NCI-H226 (cell line): ENCODE measurements around the gene BCDIN3D.
"Not testable (repeated sequence)": the region's sequence is repeated elsewhere in the genome, so short reads cannot be mapped to it uniquely, and the experiment has no call there.

Experiments
- DNase-seq: peaks from one replicate; pipeline ENCODE4 v3.0.0-alpha.2; 2015

The BCDIN3D gene

GRCh38 chr12:49876070-49876469 is 33.2 kb upstream of the BCDIN3D start:
- no peak for DNase-seq

GRCh38 chr12:49875115-49875720 is 32.3 kb upstream of the BCDIN3D start:
- DNase-seq = no peak

GRCh38 chr12:49874142-49874897 is 31.4 kb upstream of the BCDIN3D start:
- DNase-seq = no peak

GRCh38 chr12:49873361-49873934 is 30.5 kb upstream of the BCDIN3D start:
- no peak for DNase-seq

GRCh38 chr12:49872781-49873181 is 29.9 kb upstream of the BCDIN3D start:
- peak; percentile 81 for DNase-seq

- no peak for DNase-seq
These were observed 29.5 kb upstream of the BCDIN3D start for GRCh38 chr12:49872381-49872780.

- peak; percentile 36 for DNase-seq
These were observed 28.9 kb upstream of the BCDIN3D start for GRCh38 chr12:49871811-49872251.

GRCh38 chr12:49871263-49871561 is 28.3 kb upstream of the BCDIN3D start:
- no peak for DNase-seq

- no peak for DNase-seq
These were observed 27.8 kb upstream of the BCDIN3D start for GRCh38 chr12:49870501-49871262.

GRCh38 chr12:49869816-49870500 is 27.1 kb upstream of the BCDIN3D start:
- no peak for DNase-seq

GRCh38 chr12:49868952-49869815 is 26.3 kb upstream of the BCDIN3D start:
- DNase-seq = peak; percentile 100

GRCh38 chr12:49868449-49868848 is 25.5 kb upstream of the BCDIN3D start:
- DNase-seq = no peak

GRCh38 chr12:49867570-49868341 is 24.9 kb upstream of the BCDIN3D start:
- peak; percentile 99 for DNase-seq

GRCh38 chr12:49866859-49867569 is 24.1 kb upstream of the BCDIN3D start:
- DNase-seq = peak; percentile 70

GRCh38 chr12:49865782-49866135 is 22.9 kb upstream of the BCDIN3D start:
- no peak for DNase-seq

- no peak for DNase-seq
These were observed 22.3 kb upstream of the BCDIN3D start for GRCh38 chr12:49865109-49865781.

GRCh38 chr12:49864798-49865090 is 21.8 kb upstream of the BCDIN3D start:
- DNase-seq = no peak

GRCh38 chr12:49863946-49864797 is 21.3 kb upstream of the BCDIN3D start:
- no peak for DNase-seq

GRCh38 chr12:49860921-49861320 is 18.0 kb upstream of the BCDIN3D start:
- not testable (repeated sequence) for DNase-seq
